Tibial nerve (tissue), 4 donors: Measurements from ENCODE around the gene VAT1L.

Experiments
- CTCF ChIP-seq, 5 experiments: fragments of 200-600 bp in 3 of 5; fragments of 450-650 bp in 2 of 5; sonication (generic) in 3 of 5; IDR thresholded peaks; one replicate each; pipeline ENCODE4 v1.5.1; 2016 to 2019; ENCODE audit warnings: antibody characterized with exemption in 5 of 5, mild to moderate bottlenecking in 3 of 5, moderate library complexity in 2 of 5
- EP300 ChIP-seq, 2 donors: sonication (generic); formaldehyde crosslinking; IDR thresholded peaks; one replicate each; pipeline ENCODE4 v1.6.1; 2017; ENCODE audit warnings: antibody characterized with exemption in 2 of 2, mild to moderate bottlenecking in 1 of 2
- POLR2A ChIP-seq, 2 donors: fragments of 450-650 bp; IDR thresholded peaks; one replicate each; pipeline ENCODE4 v1.6.1; 2017; ENCODE audit warnings: antibody characterized with exemption in 2 of 2, mild to moderate bottlenecking in 2 of 2, moderate library complexity in 2 of 2

- TF ChIP-seq CTCF (IDR thresholded peaks at IDR 0.05) (no peak), POLR2A (IDR thresholded peaks at IDR 0.05) (no peak), EP300 (IDR thresholded peaks at IDR 0.05) (no peak)
Measured at GRCh38 chr16:77794586-77794985, 6.2 kb downstream of the VAT1L start.
